HUES64 (cell line): ENCODE results near the gene SERF2.

ENCODE experiments used
- H3K27ac ChIP-seq: 2 replicates; pipeline ENCODE4 v1.7.0; 2013; ENCODE audit warnings: low read depth, low read length, inconsistent platforms
- H3K27me3 ChIP-seq: 2 replicates; pipeline ENCODE4 v1.6.1; 2013; ENCODE audit warnings: mild to moderate bottlenecking, low read length; ENCODE audit not compliant: insufficient read depth
- H3K36me3 ChIP-seq: 2 replicates; pipeline ENCODE4 v1.6.1; 2013; ENCODE audit warnings: mild to moderate bottlenecking, low read length; ENCODE audit not compliant: insufficient read depth
- H3K4me1 ChIP-seq: 2 replicates; pipeline ENCODE4 v1.6.1; 2013; ENCODE audit warnings: mild to moderate bottlenecking, low read length, moderate library complexity; ENCODE audit not compliant: insufficient read depth
- H3K4me3 ChIP-seq: 2 replicates; pipeline ENCODE4 v1.5.1; 2013; ENCODE audit warnings: mild to moderate bottlenecking, low read length, moderate library complexity
- H3K9ac ChIP-seq: 2 replicates; pipeline ENCODE4 v1.6.1; 2013; ENCODE audit warnings: mild to moderate bottlenecking, low read depth, low read length
- H3K9me3 ChIP-seq: 2 replicates; pipeline ENCODE4 v1.6.1; 2013; ENCODE audit warnings: low read depth, low read length; ENCODE audit not compliant: insufficient read depth
- WGBS: fragments of 150-250, 120-280 bp; methylation state at CpG from one replicate; pipeline ENCODE4 v1.1.7; 2013; ENCODE audit warnings: missing lambda C conversion rate; 5-methylcytosine and 5-hydroxymethylcytosine counted together

Gene SERF2

DNA sequence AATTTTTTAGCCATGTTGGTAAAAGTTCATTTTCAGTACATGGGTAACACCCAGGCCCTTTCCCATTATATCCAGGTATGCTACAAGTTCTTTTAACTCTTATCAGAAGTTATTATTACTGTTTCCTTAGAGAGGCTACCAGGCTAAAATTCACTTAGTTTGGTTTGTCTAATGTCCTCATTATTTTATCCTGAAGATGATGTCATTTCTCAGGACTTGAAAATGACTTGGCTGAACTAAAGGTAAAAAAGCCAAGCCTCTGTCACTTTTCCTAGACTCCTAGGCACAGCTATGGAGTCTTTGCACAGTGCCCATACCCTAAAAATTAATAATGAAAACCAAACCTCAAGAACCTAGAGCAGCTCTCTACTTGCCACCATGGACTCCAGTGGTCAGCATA, 19.5 kb upstream of the SERF2 start:
- H3K9me3 ChIP-seq, result no peaks in the 10 kb centered on the region
- H3K27ac ChIP-seq, result no peak overlapping the region
- H3K4me3 ChIP-seq, result no peak overlapping the region
- H3K27me3 ChIP-seq, result peaks cover 11% of the 10 kb centered on the region; the same call in 1 of the 2 replicates
- 0 out of 2 replicates have a peak, but pooled peaks cover 7% of the 10 kb centered on the region for H3K4me1 ChIP-seq
- no peak overlapping the region for H3K9ac ChIP-seq
- H3K36me3 ChIP-seq, result peaks cover 67% of the 10 kb centered on the region

DNA sequence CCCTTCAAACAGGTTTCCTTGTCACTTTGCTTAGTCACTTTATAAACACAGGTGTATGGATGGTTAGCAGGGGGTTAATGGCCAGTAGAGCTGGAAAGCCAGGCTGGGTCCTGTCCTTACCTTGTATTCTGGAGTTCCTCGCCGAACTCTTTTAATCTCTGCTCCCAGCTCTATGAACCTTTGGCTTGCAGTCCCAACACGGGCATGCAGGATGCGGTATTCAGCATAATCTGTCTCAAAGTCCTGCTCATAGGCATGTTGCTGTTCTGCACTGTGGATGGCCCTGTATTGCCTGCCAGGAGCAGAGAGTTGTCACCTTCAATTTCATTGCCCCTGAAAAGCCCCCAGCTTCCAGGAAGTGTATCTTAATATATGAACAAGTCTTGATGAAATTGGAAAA, 18.1 kb upstream of the SERF2 start:
- Histone ChIP-seq H3K9me3 (no peaks in the 10 kb centered on the region), H3K9ac (no peak overlapping the region), H3K4me3 (no peak overlapping the region), H3K27ac (no peak overlapping the region), H3K4me1 (0 out of 2 replicates have a peak, but pooled peaks cover 7% of the 10 kb centered on the region), H3K27me3 (peaks cover 11% of the 10 kb centered on the region; the same call in 1 of the 2 replicates), H3K36me3 (peaks cover 52% of the 10 kb centered on the region)
- WGBS, result 93% methylated on average over 4 of the region's 4 CpGs

DNA sequence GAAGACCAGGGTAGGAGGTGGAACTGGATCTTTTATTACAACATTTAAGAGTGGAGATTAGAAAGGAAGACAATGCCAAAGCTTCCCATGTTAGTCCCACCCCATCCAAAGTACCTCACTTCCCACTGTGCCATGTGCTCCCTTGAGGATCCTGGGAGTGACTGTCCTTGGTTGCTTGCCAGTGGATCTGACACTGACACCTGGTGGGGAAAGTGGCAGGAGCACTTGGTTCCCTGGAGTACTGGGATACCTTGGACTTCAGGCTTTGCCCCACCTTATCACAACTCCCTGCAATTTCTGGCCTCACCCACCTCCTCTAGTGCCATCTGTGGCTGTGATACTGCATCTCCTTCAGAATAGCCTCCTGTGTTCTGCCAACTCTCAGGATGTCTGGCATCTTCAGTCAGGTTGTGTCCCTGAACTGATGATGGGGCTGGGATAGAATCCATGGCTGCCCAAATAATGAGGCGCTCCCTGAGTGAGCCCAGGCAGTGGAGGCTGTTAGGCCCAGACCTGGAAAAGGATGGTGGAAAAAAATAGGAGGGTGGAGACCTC, 16.6 kb upstream of the SERF2 start:
- peak overlapping the region; percentile 71 for H3K4me3 ChIP-seq
- 0 out of 2 replicates have a peak, but pooled peaks cover 7% of the 10 kb centered on the region for H3K4me1 ChIP-seq
- peaks cover 11% of the 10 kb centered on the region; the same call in 1 of the 2 replicates for H3K27me3 ChIP-seq
- H3K27ac ChIP-seq, result no peak overlapping the region
- WGBS, result 63% methylated on average over 1 of the region's 1 CpG
- H3K9ac ChIP-seq, result no peak overlapping the region
- H3K36me3 ChIP-seq, result peaks cover 38% of the 10 kb centered on the region
- no peaks in the 10 kb centered on the region for H3K9me3 ChIP-seq

DNA sequence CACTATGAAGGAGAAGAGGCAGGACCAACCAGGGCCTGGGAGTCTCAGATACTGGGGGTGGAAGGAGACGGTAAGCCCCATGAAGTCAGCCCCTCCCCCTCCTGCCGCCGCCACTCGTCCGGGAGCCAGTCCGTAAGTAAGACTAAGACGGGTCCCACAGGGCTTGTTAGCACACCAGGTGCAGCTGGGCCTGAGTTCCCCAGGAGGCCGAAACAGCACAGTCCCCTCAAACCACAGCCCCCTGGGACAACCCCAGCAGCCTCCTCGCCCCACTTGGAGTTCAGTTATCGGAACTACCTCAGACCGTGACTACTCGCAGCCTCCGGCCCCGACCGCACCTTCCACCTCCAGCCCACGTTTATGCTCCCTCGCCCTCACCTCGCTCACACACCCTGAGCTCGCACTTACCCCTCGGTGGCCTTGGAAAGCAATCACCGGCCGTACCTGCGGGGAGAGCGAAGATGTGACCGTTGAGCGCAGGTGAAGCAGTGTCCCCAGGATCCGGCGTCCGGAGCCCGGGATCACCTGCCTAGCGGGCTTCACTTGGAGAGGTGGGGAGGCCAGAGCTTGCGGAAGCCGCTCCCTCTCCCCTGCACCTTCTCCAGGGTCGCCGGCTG, 15.9 kb upstream of the SERF2 start:
- Histone ChIP-seq H3K4me1 (0 out of 2 replicates have a peak, but pooled peaks cover 7% of the 10 kb centered on the region), H3K9ac (peak overlapping the region; percentile 48), H3K36me3 (peaks cover 31% of the 10 kb centered on the region), H3K27ac (no peak overlapping the region), H3K27me3 (peaks cover 11% of the 10 kb centered on the region; the same call in 1 of the 2 replicates), H3K4me3 (peak overlapping the region; percentile 71), H3K9me3 (no peaks in the 10 kb centered on the region)
- WGBS, result 3% methylated on average over 34 of the region's 35 CpGs

DNA sequence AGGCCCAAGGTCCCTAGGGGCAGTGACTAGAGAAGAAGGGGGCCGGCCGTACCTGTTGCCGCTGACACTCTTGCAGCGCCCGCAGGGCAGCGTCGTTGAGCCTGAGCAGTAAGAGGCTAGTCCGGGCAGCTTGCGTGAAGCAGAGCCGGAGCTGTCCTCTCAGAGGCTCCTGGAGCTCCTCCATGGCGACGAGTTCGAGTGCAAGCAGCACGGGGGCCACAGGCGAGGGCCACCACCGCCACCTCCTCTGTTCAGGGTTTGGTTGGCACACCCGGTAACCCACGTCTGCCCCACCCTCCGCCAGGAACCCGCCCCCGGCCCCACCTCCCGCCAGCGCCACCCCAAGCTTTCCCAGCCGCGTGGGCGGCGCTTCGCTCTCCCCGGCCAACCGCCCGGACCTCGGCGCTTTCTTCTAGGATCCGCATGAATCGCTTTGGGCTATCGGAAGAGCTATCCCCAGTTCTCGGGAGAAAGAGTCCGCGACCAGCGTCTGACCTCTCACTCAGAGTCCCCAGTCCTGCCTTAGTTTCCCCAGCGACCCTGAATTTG, 15.3 kb upstream of the SERF2 start, which contains the start of gene ELL3:
TSS of gene ELL3 (minus strand) at position 249 of the 549 bp plus-strand sequence. CDS start at position 184, 65 bp downstream.
- Histone ChIP-seq H3K4me3 (peak within 1 kb of the TSS; percentile 71), H3K27me3 (peaks cover 11% of the 10 kb centered on the region; the same call in 1 of the 2 replicates), H3K4me1 (0 out of 2 replicates have a peak, but pooled peaks cover 7% of the 10 kb centered on the region), H3K27ac (peak within 1 kb of the TSS; percentile 31; the same call in 1 of the 2 replicates), H3K9ac (peak within 1 kb of the TSS; percentile 58), H3K9me3 (no peaks in the 10 kb centered on the region), H3K36me3 (peaks cover 25% of the 10 kb centered on the region)
- under 1% methylated on average over 41 of the region's 41 CpGs for WGBS

DNA sequence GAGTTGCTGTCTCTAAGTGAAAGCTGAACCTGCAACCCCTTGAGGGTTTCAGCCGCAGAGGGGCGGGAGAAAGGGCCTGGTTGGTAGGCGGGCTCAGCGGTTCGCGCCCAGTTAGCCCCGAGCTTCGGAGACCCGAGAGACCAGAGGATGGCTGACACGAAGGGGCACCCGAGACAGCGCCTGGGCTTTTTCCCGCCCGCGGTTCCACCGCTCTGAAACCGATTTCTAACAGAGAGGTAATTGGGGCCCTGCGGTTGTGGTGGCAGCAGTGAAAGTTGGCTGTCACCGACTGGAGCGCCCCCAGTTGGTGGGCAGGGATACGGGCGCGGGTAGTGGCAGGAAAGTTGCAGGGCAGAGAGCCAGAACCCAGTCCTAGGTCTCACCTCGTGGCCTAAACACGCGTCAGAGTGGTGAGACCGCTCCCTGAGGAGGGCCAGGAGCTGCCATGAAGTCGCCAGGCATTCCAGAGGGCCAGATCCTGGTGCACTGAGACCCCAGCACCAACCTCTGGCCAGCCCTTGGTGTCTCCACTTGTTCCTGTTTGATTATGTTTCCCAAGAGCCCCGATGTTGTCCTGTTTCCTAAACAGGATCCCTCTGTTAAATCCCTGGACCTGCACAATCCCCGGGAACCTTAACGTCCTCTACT, 14.7 kb upstream of the SERF2 start:
- Histone ChIP-seq H3K9me3 (no peaks in the 10 kb centered on the region), H3K4me3 (peak overlapping the region; percentile 71), H3K9ac (peak overlapping the region; percentile 58), H3K36me3 (peaks cover 19% of the 10 kb centered on the region), H3K4me1 (0 out of 2 replicates have a peak, but pooled peaks cover 7% of the 10 kb centered on the region), H3K27me3 (peaks cover 11% of the 10 kb centered on the region; the same call in 1 of the 2 replicates), H3K27ac (peak overlapping the region; percentile 31; the same call in 1 of the 2 replicates)
- WGBS, result 5% methylated on average over 31 of the region's 31 CpGs

DNA sequence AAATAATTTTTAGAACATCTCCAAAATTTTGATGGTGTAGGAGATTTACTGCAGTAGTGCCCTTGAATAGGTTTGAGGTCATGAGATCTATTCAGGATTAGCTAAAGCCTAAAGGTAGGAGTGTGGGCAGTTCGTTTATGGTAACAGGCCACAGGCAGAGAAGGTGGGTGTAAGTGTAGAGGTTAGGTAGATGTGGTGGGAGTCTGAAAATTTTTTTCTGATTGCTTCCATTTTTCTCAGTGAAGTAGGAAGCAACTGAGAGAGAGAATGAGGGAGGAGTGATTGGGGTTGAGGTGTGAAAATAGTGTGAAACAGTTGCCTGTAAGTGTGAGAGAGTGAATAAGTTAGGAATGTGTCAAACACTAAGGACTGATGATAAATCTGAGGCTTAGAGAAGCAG, 13.1 kb upstream of the SERF2 start:
- no peak overlapping the region for H3K9ac ChIP-seq
- H3K27ac ChIP-seq, result no peak overlapping the region
- 89% methylated on average over 1 of the region's 1 CpG for WGBS
- peaks cover 11% of the 10 kb centered on the region; the same call in 1 of the 2 replicates for H3K27me3 ChIP-seq
- no peaks in the 10 kb centered on the region for H3K9me3 ChIP-seq
- no peak overlapping the region for H3K4me3 ChIP-seq
- H3K36me3 ChIP-seq, result peaks cover 5% of the 10 kb centered on the region
- H3K4me1 ChIP-seq, result 0 out of 2 replicates have a peak, but pooled peaks cover 7% of the 10 kb centered on the region

DNA sequence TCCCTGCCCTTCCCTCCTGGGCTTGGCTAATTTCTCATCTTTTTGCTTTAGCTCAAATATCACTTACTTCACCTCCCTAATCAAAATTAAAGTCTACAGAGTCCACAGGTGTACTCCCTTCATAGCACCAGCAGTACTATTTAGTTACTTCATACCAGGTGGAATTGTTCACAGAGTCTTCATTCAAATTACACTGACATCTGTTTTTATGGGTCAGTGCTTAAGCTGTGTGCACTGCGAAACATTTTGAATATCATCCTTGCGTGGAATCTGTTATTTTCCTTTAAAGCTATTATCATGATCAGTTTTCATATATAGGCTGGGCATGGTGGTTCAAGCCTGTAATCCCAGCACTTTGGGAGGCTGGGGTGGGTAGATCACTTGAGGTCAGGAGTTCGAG, 2.7 kb upstream of the SERF2 start:
- H3K4me3 ChIP-seq, result no peak overlapping the region
- H3K27me3 ChIP-seq, result no peaks in the 10 kb centered on the region
- H3K9me3 ChIP-seq, result no peaks in the 10 kb centered on the region
- H3K27ac ChIP-seq, result no peak overlapping the region
- 99% methylated on average over 3 of the region's 3 CpGs for WGBS
- H3K4me1 ChIP-seq, result peaks cover 13% of the 10 kb centered on the region
- H3K36me3 ChIP-seq, result peaks cover 12% of the 10 kb centered on the region
- H3K9ac ChIP-seq, result no peak overlapping the region

DNA sequence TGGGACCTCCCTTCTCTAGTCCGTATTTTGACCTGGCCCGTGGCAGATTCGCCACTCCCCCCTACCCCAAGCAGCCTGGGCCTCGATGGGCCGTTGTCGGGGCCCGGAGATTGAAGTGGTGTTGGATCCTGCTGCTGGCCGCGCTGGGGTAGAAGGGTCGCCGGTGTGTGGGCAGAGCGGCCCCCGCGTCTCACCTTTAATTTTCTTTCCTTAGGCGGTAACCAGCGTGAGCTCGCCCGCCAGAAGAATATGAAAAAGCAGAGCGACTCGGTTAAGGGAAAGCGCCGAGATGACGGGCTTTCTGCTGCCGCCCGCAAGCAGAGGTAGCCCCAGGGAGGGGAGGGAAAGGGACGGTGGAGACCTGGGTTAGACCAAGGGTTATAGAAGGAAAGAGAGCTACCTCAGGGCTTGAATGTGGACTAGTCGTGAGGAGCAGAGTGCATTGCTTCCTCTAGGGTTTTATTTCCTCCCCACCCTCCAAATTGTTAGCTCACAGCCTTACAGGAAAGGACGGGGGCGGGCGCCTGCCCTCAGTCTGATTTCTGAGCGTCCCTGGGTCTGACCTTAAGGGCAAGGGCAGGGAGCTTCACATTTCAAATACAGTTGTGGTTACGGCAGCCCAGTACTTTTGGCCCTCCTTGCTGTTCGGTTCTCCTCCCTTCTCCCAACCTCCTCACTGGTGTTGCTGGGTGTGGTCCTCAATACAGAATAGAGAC, 799 bp downstream of the SERF2 start:
- H3K9me3 ChIP-seq, result no peaks in the 10 kb centered on the region

DNA sequence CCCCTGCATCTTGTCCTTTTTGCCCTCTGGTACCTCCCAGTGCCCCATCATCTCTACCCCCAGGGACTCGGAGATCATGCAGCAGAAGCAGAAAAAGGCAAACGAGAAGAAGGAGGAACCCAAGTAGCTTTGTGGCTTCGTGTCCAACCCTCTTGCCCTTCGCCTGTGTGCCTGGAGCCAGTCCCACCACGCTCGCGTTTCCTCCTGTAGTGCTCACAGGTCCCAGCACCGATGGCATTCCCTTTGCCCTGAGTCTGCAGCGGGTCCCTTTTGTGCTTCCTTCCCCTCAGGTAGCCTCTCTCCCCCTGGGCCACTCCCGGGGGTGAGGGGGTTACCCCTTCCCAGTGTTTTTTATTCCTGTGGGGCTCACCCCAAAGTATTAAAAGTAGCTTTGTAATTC, 1.5 kb downstream of the SERF2 start:
- 0 out of 2 replicates have a peak overlapping the region, but pooled peaks have one; percentile 97 for H3K9ac ChIP-seq
- peaks cover 44% of the 10 kb centered on the region for H3K36me3 ChIP-seq
- H3K27me3 ChIP-seq, result no peaks in the 10 kb centered on the region
- H3K4me1 ChIP-seq, result peaks cover 32% of the 10 kb centered on the region
- H3K27ac ChIP-seq, result no peak overlapping the region
- H3K9me3 ChIP-seq, result no peaks in the 10 kb centered on the region
- 92% methylated on average over 10 of the region's 10 CpGs for WGBS
- H3K4me3 ChIP-seq, result peak overlapping the region; percentile 98

More for the DNA sequence above, 799 bp downstream of the SERF2 start:
- no peaks in the 10 kb centered on the region for H3K27me3 ChIP-seq
- H3K9ac ChIP-seq, result peak overlapping the region; percentile 97
- H3K36me3 ChIP-seq, result peaks cover 40% of the 10 kb centered on the region
- peaks cover 32% of the 10 kb centered on the region for H3K4me1 ChIP-seq
- H3K27ac ChIP-seq, result peak overlapping the region; percentile 87
- peak overlapping the region; percentile 98 for H3K4me3 ChIP-seq
- 8% methylated on average over 33 of the region's 33 CpGs for WGBS
